MM.1S (cell line): ENCODE data around the gene BTG4.

Experiments
- CTCF ChIP-seq: fragments of 300-600 bp; sonication (generic); IDR thresholded peaks from 2 replicates; pipeline ENCODE4 v1.5.1; 2016; ENCODE audit warnings: antibody characterized with exemption, low read length, mixed read lengths
- EZH2phosphoT487 ChIP-seq: fragments of 300-600 bp; sonication (generic); IDR thresholded peaks from 2 replicates; pipeline ENCODE4 v1.6.1; 2018; ENCODE audit warnings: antibody characterized with exemption, low read length

GRCh38 chr11:111456086-111456858 lies 55.9 kb downstream of the BTG4 start:
- TF ChIP-seq CTCF (no peak), EZH2phosphoT487 (no peak)
